BE2C (cell line): Measurements from ENCODE around the gene CHIT1.

Source experiments
- DNase-seq: peaks from one replicate; pipeline ENCODE4 v3.0.0-alpha.2; 2020
- H3K27me3 ChIP-seq: fragments of 250-450 bp; sonication (Bioruptor Pico); 2 replicates; pipeline ENCODE4 v1.5.1; 2020; ENCODE audit warnings: mild to moderate bottlenecking
- H3K36me3 ChIP-seq: fragments of 250-450 bp; sonication (Bioruptor Pico); 2 replicates; pipeline ENCODE4 v1.5.1; 2020; ENCODE audit warnings: mild to moderate bottlenecking
- H3K4me1 ChIP-seq: fragments of 250-450 bp; sonication (Bioruptor Pico); 2 replicates; pipeline ENCODE4 v1.5.1; 2020
- H3K4me3 ChIP-seq: 2 replicates; pipeline ENCODE4 v1.5.1; 2011; ENCODE audit warnings: low read depth, low read length
- H3K9me3 ChIP-seq: fragments of 250-450 bp; sonication (Bioruptor Pico); 2 replicates; pipeline ENCODE4 v1.5.1; 2020
- TF ChIP-seq, protein P1 (sequence below): IDR thresholded peaks from 2 replicates; pipeline ENCODE4 v1.5.1; 2012; ENCODE audit warnings: mild to moderate bottlenecking, low read depth, low read length

CHIT1 gene

DNA sequence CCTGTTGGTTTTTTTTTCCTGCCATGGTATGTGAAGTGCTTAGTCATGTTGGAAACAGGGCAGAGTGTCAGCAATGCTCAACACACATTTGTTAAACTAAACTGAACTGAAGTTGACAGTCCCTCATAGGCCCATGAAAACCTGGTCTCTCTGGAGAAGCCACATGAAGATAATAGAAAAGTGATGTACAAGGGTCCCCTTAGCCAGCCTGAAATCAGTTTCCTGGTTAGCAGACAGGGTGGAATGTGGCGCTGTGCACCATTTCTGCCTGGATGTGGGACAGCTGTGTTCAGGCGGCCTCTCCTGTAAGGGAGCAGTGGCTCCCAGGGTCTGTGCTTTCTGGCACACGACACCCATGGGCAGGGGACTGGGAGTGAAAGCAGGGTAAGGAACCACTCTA, 33.1 kb downstream of the CHIT1 start:
- Histone ChIP-seq H3K36me3 (no peaks in the 10 kb centered on the region), H3K4me1 (no peaks in the 10 kb centered on the region), H3K4me3 (no peak overlapping the region), H3K27me3 (no peaks in the 10 kb centered on the region), H3K9me3 (no peaks in the 10 kb centered on the region)
- no peak for DNase-seq
- TF ChIP-seq, protein P1, sequence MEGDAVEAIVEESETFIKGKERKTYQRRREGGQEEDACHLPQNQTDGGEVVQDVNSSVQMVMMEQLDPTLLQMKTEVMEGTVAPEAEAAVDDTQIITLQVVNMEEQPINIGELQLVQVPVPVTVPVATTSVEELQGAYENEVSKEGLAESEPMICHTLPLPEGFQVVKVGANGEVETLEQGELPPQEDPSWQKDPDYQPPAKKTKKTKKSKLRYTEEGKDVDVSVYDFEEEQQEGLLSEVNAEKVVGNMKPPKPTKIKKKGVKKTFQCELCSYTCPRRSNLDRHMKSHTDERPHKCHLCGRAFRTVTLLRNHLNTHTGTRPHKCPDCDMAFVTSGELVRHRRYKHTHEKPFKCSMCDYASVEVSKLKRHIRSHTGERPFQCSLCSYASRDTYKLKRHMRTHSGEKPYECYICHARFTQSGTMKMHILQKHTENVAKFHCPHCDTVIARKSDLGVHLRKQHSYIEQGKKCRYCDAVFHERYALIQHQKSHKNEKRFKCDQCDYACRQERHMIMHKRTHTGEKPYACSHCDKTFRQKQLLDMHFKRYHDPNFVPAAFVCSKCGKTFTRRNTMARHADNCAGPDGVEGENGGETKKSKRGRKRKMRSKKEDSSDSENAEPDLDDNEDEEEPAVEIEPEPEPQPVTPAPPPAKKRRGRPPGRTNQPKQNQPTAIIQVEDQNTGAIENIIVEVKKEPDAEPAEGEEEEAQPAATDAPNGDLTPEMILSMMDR = no peak

DNA sequence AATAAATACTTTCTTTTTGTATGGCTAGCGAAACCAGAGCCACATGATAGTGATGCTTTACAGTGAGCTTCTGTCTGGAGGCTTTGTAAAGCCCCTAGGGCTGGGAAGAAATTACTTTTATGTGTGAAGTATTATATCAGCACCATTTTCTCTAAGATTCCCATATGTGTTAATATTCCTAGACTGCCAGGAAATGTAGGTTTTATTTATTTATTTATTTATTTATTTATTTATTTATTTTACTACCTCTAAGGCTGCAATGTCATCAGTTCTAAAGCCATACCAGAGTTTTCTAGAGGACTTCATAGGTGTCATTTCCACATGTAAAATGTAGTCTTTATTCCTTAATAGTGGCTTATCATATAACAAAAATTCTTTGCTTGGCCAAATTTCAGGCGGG, 38.5 kb downstream of the CHIT1 start:
- DNase-seq = no peak
- H3K9me3 ChIP-seq = no peaks in the 10 kb centered on the region
- no peaks in the 10 kb centered on the region for H3K27me3 ChIP-seq
- TF ChIP-seq, protein P1 = no peak
- no peaks in the 10 kb centered on the region for H3K36me3 ChIP-seq
- no peaks in the 10 kb centered on the region for H3K4me1 ChIP-seq
- H3K4me3 ChIP-seq = no peak overlapping the region

DNA sequence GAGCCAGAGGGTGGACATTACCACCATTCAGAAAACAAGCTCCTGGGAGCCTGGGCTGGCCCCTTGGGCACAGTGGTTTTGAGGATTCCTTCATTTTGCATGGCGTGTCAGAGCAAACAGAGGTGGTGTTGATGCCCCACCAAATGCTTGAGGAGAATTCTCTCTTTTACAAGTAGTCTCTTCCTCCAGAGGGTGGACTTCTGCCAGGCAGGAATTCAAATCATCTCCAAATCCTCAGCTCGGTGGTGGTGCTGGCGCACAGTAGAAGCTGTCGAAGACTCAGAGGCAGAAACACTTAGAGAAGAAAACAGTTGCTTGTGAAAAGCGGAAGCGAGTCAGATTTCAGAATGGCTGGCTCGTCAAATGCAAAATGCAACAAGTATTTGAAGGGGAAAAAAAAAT, 39.5 kb downstream of the CHIT1 start:
- Histone ChIP-seq H3K9me3 (no peaks in the 10 kb centered on the region), H3K27me3 (no peaks in the 10 kb centered on the region), H3K36me3 (no peaks in the 10 kb centered on the region), H3K4me3 (no peak overlapping the region), H3K4me1 (no peaks in the 10 kb centered on the region)
- TF ChIP-seq, protein P1 = no peak
- DNase-seq = no peak

DNA sequence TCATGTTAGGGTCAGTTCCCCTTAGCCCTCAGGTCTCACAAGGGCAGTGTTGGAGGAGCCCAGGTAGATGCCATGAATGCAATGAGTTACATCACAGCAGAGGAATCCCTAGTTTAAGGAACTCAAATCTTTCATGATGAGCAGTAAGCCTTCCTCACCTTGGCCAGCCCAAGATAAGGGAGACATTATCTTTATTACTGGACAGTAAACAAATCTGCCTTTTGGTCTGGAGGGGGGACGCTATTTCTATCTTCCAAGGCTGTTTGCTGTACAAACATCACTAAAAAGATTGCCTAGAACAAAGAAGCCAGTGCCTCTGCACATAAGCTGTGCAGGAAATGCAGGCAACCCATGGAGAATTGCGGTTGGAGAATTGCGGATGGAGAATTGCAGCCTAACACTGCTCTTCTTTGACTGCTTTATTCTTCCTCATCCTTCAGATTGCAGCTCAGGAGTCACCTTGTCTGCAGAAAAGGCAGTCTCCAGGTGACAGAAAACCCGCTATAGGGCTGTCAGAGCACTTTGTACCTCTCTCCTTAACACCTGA, 40.7 kb downstream of the CHIT1 start:
- DNase-seq = no peak
- H3K36me3 ChIP-seq = no peaks in the 10 kb centered on the region
- TF ChIP-seq, protein P1 = no peak
- H3K4me3 ChIP-seq = no peak overlapping the region
- no peaks in the 10 kb centered on the region for H3K27me3 ChIP-seq
- H3K9me3 ChIP-seq = no peaks in the 10 kb centered on the region
- H3K4me1 ChIP-seq = no peaks in the 10 kb centered on the region

DNA sequence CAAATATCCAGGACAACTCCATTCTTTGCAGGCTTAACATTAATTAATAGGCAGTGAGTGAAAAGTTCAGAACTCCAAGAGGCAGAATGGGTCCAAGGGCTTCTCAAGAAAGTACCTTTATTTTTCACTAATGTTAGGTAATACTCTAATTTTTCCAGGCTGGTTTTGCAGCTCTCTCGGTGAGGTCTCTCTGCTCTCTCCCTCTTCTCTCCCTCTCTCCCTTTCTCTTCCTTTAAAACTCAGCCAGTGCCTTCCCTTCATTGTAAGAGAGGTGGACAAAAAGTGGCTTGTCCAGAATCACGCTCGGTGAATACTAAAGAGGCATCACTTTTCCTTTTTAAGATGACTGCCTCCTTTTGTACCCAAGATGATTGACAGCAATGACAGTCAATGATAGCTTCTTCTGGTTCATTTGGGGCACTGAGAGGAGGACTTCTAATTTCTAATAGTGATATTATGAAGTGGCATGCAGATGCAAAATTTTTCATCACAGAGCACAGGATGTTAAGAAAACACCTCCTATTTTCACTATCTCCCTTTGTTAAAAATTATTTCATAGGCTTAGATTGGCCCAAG, 41.7 kb downstream of the CHIT1 start:
- no peaks in the 10 kb centered on the region for H3K4me1 ChIP-seq
- no peak overlapping the region for H3K4me3 ChIP-seq
- H3K27me3 ChIP-seq = no peaks in the 10 kb centered on the region
- H3K9me3 ChIP-seq = no peaks in the 10 kb centered on the region
- TF ChIP-seq, protein P1 = no peak
- DNase-seq = no peak
- H3K36me3 ChIP-seq = no peaks in the 10 kb centered on the region

DNA sequence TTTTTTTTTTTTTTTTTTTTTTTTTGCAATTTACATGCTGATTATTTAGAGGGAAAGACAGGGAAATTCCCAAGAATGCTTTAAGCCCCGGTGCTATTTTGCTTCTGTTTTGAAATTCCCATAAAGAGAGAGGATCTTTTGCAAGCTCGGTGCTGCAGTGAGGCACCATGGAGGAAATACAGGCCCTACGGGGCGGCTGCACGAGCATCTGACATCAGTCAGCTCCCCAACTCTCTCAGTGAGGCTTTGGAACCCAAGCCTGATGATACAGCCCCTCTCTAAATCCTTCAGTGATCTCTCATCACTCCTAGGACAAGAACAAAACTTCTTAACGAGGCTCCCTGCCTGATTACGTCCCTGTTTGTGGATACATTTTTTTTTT, 42.2 kb downstream of the CHIT1 start:
- H3K27me3 ChIP-seq = no peaks in the 10 kb centered on the region
- H3K9me3 ChIP-seq = no peaks in the 10 kb centered on the region
- no peak overlapping the region for H3K4me3 ChIP-seq
- H3K4me1 ChIP-seq = no peaks in the 10 kb centered on the region
- no peak for DNase-seq
- H3K36me3 ChIP-seq = no peaks in the 10 kb centered on the region
- TF ChIP-seq, protein P1 = no peak
